Panc1 (cell line): ENCODE data around the gene EDRF1.

Experiments used
- POLR2AphosphoS5 ChIP-seq: IDR thresholded peaks from 2 replicates; pipeline ENCODE4 v1.6.1; 2012; ENCODE audit warnings: mild to moderate bottlenecking, low read depth, low read length, moderate library complexity
- TF ChIP-seq, protein P1 (sequence below): fragments of 450-650 bp; IDR thresholded peaks from 2 replicates; pipeline ENCODE4 v1.5.1; 2017; ENCODE audit warnings: mild to moderate bottlenecking
- TF ChIP-seq, protein P2 (sequence below), 2 experiments: IDR thresholded peaks; 2 replicates each; pipeline ENCODE4 v1.6.1; 2011 to 2012; ENCODE audit warnings: low read depth in 2 of 2, control low read depth in 1 of 2, low read length in 1 of 2, mild to moderate bottlenecking in 1 of 2, moderate library complexity in 1 of 2; ENCODE audit not compliant: insufficient read depth in 1 of 2

DNA sequence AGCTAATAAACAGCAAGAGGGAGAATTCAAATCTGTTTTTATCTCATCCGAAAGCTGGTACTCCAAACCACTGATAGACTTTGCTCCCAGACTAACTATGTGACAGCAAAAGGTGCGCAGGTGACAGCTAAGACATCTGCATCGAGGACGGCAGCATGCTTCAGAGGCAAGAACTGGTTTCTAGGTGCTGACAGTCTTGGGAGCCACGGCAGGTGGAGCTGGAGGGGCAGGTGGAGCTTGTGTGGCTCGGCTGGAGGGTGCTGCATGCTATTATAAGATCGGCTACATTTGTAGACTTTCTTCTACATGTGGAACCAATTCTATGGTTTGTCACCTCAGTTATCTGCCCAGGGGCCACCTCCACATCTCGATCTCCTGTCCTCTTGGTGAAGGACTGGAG, 77.9 kb downstream of the EDRF1 start:
- TF ChIP-seq, protein P1, sequence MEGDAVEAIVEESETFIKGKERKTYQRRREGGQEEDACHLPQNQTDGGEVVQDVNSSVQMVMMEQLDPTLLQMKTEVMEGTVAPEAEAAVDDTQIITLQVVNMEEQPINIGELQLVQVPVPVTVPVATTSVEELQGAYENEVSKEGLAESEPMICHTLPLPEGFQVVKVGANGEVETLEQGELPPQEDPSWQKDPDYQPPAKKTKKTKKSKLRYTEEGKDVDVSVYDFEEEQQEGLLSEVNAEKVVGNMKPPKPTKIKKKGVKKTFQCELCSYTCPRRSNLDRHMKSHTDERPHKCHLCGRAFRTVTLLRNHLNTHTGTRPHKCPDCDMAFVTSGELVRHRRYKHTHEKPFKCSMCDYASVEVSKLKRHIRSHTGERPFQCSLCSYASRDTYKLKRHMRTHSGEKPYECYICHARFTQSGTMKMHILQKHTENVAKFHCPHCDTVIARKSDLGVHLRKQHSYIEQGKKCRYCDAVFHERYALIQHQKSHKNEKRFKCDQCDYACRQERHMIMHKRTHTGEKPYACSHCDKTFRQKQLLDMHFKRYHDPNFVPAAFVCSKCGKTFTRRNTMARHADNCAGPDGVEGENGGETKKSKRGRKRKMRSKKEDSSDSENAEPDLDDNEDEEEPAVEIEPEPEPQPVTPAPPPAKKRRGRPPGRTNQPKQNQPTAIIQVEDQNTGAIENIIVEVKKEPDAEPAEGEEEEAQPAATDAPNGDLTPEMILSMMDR = no peak
- TF ChIP-seq POLR2AphosphoS5 = no peak
- TF ChIP-seq, protein P2, sequence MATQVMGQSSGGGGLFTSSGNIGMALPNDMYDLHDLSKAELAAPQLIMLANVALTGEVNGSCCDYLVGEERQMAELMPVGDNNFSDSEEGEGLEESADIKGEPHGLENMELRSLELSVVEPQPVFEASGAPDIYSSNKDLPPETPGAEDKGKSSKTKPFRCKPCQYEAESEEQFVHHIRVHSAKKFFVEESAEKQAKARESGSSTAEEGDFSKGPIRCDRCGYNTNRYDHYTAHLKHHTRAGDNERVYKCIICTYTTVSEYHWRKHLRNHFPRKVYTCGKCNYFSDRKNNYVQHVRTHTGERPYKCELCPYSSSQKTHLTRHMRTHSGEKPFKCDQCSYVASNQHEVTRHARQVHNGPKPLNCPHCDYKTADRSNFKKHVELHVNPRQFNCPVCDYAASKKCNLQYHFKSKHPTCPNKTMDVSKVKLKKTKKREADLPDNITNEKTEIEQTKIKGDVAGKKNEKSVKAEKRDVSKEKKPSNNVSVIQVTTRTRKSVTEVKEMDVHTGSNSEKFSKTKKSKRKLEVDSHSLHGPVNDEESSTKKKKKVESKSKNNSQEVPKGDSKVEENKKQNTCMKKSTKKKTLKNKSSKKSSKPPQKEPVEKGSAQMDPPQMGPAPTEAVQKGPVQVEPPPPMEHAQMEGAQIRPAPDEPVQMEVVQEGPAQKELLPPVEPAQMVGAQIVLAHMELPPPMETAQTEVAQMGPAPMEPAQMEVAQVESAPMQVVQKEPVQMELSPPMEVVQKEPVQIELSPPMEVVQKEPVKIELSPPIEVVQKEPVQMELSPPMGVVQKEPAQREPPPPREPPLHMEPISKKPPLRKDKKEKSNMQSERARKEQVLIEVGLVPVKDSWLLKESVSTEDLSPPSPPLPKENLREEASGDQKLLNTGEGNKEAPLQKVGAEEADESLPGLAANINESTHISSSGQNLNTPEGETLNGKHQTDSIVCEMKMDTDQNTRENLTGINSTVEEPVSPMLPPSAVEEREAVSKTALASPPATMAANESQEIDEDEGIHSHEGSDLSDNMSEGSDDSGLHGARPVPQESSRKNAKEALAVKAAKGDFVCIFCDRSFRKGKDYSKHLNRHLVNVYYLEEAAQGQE (IDR thresholded peaks at IDR 0.05; ENCODE audit: insufficient read depth in 1 of 2, low read depth in 2 of 2, low read length in 1 of 2) = no peak
